ENCODE measurements around the gene ABI3. TPM values are rescaled to one million over a fixed set of nuclear protein-coding genes. Genes with fewer than 3 reads are reported as not detected.

The ABI3 gene
- total and polyA plus RNA-seq, 2 experiments from 2014 or later: 0.24 TPM; not detected in 1

DNA sequence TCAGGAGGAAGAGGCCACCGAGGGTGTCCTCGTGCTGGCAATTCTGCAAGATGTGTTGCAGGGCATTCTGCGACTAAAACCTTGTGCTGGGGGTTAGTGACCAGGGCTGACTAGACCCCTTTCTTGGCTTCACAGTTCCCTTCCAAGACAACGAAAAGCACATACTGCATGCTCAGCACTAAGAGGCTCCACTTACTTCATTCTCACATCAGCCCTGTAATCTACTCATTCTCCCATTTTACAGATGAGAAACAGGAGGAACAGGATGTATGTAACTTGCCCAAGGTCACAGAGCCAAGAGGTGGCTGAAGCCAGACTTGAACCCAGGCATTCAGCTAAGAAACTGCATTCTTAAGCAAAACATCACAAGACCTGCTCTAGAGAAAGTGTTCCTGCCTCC, 25.4 kb downstream of the ABI3 start:
- no peak overlapping the region for H3K27ac ChIP-seq
- no peak overlapping the region for H3K4me3 ChIP-seq
- H3K9me3 ChIP-seq (ENCODE audit: low read depth): no peaks in the 10 kb centered on the region
- no peak for DNase-seq (ENCODE audit: low read depth in 1 of 2, low spot score in 1 of 2)
- TF ChIP-seq, protein P1, sequence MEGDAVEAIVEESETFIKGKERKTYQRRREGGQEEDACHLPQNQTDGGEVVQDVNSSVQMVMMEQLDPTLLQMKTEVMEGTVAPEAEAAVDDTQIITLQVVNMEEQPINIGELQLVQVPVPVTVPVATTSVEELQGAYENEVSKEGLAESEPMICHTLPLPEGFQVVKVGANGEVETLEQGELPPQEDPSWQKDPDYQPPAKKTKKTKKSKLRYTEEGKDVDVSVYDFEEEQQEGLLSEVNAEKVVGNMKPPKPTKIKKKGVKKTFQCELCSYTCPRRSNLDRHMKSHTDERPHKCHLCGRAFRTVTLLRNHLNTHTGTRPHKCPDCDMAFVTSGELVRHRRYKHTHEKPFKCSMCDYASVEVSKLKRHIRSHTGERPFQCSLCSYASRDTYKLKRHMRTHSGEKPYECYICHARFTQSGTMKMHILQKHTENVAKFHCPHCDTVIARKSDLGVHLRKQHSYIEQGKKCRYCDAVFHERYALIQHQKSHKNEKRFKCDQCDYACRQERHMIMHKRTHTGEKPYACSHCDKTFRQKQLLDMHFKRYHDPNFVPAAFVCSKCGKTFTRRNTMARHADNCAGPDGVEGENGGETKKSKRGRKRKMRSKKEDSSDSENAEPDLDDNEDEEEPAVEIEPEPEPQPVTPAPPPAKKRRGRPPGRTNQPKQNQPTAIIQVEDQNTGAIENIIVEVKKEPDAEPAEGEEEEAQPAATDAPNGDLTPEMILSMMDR (IDR thresholded peaks at IDR 0.05; ENCODE audit: low read depth, low read length): no peak
- peaks cover 14% of the 10 kb centered on the region for H3K27me3 ChIP-seq
- H3K4me1 ChIP-seq (ENCODE audit: low read depth): no peaks in the 10 kb centered on the region
- H3K36me3 ChIP-seq: no peaks in the 10 kb centered on the region

DNA sequence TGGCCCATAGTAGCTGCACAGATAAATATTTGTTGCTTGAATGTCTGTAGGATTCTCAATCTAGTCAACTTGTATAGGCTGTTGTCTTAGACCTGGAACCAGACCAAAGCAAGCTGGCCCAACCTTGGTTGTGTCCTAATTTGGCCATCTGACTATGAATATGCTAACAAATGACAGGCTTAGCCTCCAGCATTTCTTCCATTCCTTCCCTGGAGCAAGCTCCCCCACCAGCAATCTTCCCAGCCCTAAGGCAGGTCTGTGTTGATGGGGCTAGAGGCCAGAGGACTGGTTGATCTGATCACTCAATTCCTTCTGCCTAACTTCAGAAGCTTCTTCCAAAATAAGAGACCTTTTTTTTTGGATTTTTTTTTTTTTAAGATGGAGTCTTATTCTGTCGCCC, 29.5 kb downstream of the ABI3 start:
- DNase-seq (ENCODE audit: low read depth in 1 of 2, low spot score in 1 of 2): no peak
- H3K27me3 ChIP-seq: no peaks in the 10 kb centered on the region
- H3K27ac ChIP-seq: no peak overlapping the region
- no peaks in the 10 kb centered on the region for H3K9me3 ChIP-seq (ENCODE audit: low read depth)
- no peak overlapping the region for H3K4me3 ChIP-seq
- no peaks in the 10 kb centered on the region for H3K4me1 ChIP-seq (ENCODE audit: low read depth)
- H3K36me3 ChIP-seq: no peaks in the 10 kb centered on the region
- TF ChIP-seq, protein P1 (IDR thresholded peaks at IDR 0.05; ENCODE audit: low read depth, low read length): no peak

DNA sequence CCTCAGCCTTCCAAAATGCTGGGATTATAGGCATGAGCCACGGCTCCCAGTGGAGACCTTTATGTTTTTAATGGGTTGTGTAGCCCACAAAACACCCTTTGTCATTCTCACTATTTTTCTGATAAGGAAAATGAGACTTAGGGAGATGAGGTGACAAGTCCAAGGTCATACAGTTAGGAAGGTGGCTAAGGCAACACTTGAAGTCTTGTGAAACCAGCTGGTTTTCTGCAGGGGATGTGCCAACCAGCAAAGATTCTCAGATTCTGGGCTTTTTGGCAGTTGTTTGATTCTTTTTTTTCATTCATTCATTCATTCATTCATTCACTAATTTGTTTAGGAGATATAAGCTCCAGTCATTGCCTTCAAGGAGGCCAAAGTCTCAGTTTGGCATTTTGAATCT, 30.1 kb downstream of the ABI3 start:
- no peak overlapping the region for H3K4me3 ChIP-seq
- no peaks in the 10 kb centered on the region for H3K4me1 ChIP-seq (ENCODE audit: low read depth)
- no peaks in the 10 kb centered on the region for H3K27me3 ChIP-seq
- TF ChIP-seq, protein P1 (IDR thresholded peaks at IDR 0.05; ENCODE audit: low read depth, low read length): no peak
- no peak overlapping the region for H3K27ac ChIP-seq
- H3K9me3 ChIP-seq (ENCODE audit: low read depth): no peaks in the 10 kb centered on the region
- no peaks in the 10 kb centered on the region for H3K36me3 ChIP-seq
- DNase-seq (ENCODE audit: low read depth in 1 of 2, low spot score in 1 of 2): no peak

DNA sequence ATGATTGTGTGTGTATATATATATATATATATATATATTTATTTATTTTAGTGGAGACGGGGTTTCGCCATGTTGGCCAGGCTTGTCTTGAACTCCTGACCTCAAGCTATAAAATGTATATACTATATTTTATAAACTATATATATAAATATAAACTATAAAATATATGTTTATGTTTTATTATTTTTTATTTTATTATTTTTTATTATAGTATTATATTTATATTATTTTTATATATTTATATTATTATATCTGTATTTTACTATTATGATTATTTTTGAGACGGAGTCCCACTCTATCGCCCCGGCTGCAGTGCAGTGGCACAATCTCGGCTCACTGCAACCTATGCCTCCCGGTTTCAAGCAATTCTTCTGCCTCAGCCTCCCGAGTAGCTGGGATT, 30.5 kb downstream of the ABI3 start:
- H3K27ac ChIP-seq: no peak overlapping the region
- no peaks in the 10 kb centered on the region for H3K9me3 ChIP-seq (ENCODE audit: low read depth)
- H3K27me3 ChIP-seq: no peaks in the 10 kb centered on the region
- TF ChIP-seq, protein P1 (IDR thresholded peaks at IDR 0.05; ENCODE audit: low read depth, low read length): no peak
- no peaks in the 10 kb centered on the region for H3K4me1 ChIP-seq (ENCODE audit: low read depth)
- no peak overlapping the region for H3K4me3 ChIP-seq
- no peaks in the 10 kb centered on the region for H3K36me3 ChIP-seq
- DNase-seq (ENCODE audit: low read depth in 1 of 2, low spot score in 1 of 2): no peak

DNA sequence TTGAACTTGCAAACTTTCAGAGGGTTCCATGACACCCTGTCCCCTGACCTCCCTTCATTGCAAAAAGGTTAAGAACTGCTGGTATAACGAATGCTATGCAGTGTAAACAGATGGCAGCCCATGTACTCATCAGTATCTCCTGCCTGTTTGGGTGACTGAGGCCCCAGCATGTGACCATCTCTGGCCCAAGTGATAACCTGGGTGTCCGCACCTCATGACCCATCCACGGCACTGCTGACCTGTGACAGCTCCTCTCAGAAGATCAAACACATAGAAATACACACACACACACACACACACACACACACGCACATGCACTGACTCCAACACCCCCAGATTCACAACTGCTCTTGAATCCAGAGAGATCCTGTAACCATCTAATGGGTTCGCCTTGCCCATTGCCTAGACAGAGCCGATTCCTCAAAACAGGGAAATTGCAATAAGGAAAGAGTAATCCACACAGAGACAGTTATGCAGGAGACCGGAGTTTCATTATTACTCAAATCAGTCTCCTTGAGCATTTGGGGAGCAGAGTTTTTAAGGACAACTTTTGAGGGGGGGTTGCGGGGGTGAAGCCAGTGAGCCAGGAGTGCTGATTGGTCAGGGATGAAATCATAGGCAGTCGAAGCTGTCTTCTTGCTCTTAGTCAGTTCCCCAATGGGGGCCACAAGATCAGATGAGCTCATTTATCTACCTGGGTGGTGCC, 31.3 kb downstream of the ABI3 start:
- TF ChIP-seq, protein P1 (IDR thresholded peaks at IDR 0.05; ENCODE audit: low read depth, low read length): no peak
- no peaks in the 10 kb centered on the region for H3K36me3 ChIP-seq
- no peak for DNase-seq (ENCODE audit: low read depth in 1 of 2, low spot score in 1 of 2)
- no peak overlapping the region for H3K27ac ChIP-seq
- no peaks in the 10 kb centered on the region for H3K4me1 ChIP-seq (ENCODE audit: low read depth)
- no peak overlapping the region for H3K4me3 ChIP-seq
- H3K9me3 ChIP-seq (ENCODE audit: low read depth): no peaks in the 10 kb centered on the region
- no peaks in the 10 kb centered on the region for H3K27me3 ChIP-seq

Measured in cardiac muscle cell (in vitro differentiated cells and primary cell).